Hepatocyte (in vitro differentiated cells): ENCODE results near the gene STX8. TPM values are rescaled to one million over a fixed set of nuclear protein-coding genes. Genes with fewer than 3 reads are reported as not detected.

Source experiments
- DNase-seq: peaks from one replicate; pipeline ENCODE4 v3.0.0-alpha.2; 2016; ENCODE audit warnings: low spot score
- H2AFZ ChIP-seq: fragments of 200-600 bp; sonication (generic); 2 replicates; pipeline ENCODE4 v1.6.0; 2016; ENCODE audit warnings: antibody characterized with exemption, mild to moderate bottlenecking
- H3K27ac ChIP-seq: fragments of 200-600 bp; sonication (generic); 2 replicates; pipeline ENCODE4 v1.5.1; 2016; ENCODE audit warnings: mild to moderate bottlenecking
- H3K27me3 ChIP-seq: fragments of 200-600 bp; sonication (generic); 2 replicates; pipeline ENCODE4 v1.6.1; 2016
- H3K36me3 ChIP-seq: fragments of 200-600 bp; sonication (generic); replicated peaks from 2 replicates; pipeline ENCODE4 v1.5.1; 2016; ENCODE audit warnings: low read depth; ENCODE audit not compliant: insufficient read depth
- H3K4me1 ChIP-seq: fragments of 200-600 bp; sonication (generic); 2 replicates; pipeline ENCODE4 v1.5.1; 2016; ENCODE audit warnings: mild to moderate bottlenecking, moderate library complexity; ENCODE audit not compliant: insufficient read depth
- H3K4me2 ChIP-seq: fragments of 200-600 bp; sonication (generic); 2 replicates; pipeline ENCODE4 v1.6.0; 2016
- H3K4me3 ChIP-seq: fragments of 200-600 bp; sonication (generic); 2 replicates; pipeline ENCODE4 v1.5.1; 2016; ENCODE audit warnings: mild to moderate bottlenecking
- H3K79me2 ChIP-seq: fragments of 200-600 bp; sonication (generic); 2 replicates; pipeline ENCODE4 v1.6.0; 2017; ENCODE audit warnings: mild to moderate bottlenecking
- H3K9me2 ChIP-seq: fragments of 200-600 bp; sonication (generic); replicated peaks from 2 replicates; pipeline ENCODE4 v1.6.0; 2017; ENCODE audit warnings: mild to moderate bottlenecking; ENCODE audit not compliant: insufficient read depth
- H3K9me3 ChIP-seq: fragments of 200-600 bp; sonication (generic); 2 replicates; pipeline ENCODE4 v1.5.1; 2016; ENCODE audit warnings: low read depth, mild to moderate bottlenecking
- H4K20me1 ChIP-seq: fragments of 200-600 bp; sonication (generic); 2 replicates; pipeline ENCODE4 v1.6.0; 2016; ENCODE audit warnings: mild to moderate bottlenecking; ENCODE audit not compliant: insufficient read depth, poor library complexity, severe bottlenecking
- EZH2 ChIP-seq: fragments of 200-600 bp; sonication (generic); IDR thresholded peaks from 2 replicates; pipeline ENCODE4 v1.6.1; 2016; ENCODE audit warnings: antibody characterized with exemption, mild to moderate bottlenecking, borderline replicate concordance
- EZH2phosphoT487 ChIP-seq: fragments of 200-600 bp; sonication (generic); IDR thresholded peaks from one replicate; pipeline ENCODE4 v1.6.1; 2018; ENCODE audit warnings: antibody characterized with exemption, mild to moderate bottlenecking, low read depth, moderate library complexity; ENCODE audit not compliant: unreplicated experiment, severe bottlenecking
- WGBS: methylation state at CpG from one replicate; pipeline ENCODE4 v1.1.6; 2016; ENCODE audit warnings: low lambda C conversion rate; ENCODE audit errors: missing lambda C conversion rate; 5-methylcytosine and 5-hydroxymethylcytosine counted together
- polyA plus RNA-seq: library from polyadenylated mRNA; unstranded; fragments of >200 nt; fragmentation: Nextera tagmentation; extraction: Ambion mirVana; gene quantifications from 2 replicates; pipeline ENCODE4 v1.2.1, GENCODE V29; 2016
- total RNA-seq: library from RNA; depleted of rRNA; stranded (reverse); fragments of >200 nt; gene quantifications from 2 replicates; pipeline ENCODE4 v1.2.3, GENCODE V29; 2014
- TF ChIP-seq, protein P1 (sequence below): fragments of 200-600 bp; sonication (generic); IDR thresholded peaks from 2 replicates; pipeline ENCODE4 v1.5.1; 2016; ENCODE audit warnings: antibody characterized with exemption, mild to moderate bottlenecking; ENCODE audit not compliant: poor library complexity

STX8 gene
- total and polyA plus RNA-seq, 2 experiments from 2014 or later, result 40.6 to 64.7 TPM

DNA sequence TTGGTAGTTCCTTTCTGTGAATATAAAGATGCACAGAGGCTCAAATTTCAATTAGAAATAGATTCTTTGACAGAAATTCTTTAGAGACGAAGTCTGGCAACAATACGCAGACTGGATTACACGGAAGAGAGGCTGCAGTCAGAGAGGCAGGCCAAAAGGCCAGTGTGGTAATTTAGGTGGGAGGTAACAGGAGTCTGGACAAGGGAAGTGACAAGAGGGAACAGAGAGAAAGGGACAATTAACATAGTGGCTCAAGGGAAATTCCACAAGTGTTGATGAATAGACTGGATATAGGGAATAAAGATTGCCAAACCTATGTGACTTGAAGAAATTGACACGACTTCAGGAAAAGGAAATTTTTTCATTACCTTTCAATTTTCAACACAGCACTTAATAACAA lies 54.6 kb downstream of the STX8 start:
- no peaks in the 10 kb centered on the region for H3K79me2 ChIP-seq
- H4K20me1 ChIP-seq, result no peaks in the 10 kb centered on the region
- no peaks in the 10 kb centered on the region for H3K9me3 ChIP-seq
- H2AFZ ChIP-seq, result no peak overlapping the region
- DNase-seq, result no peak
- no peak overlapping the region for H3K4me3 ChIP-seq
- no peak overlapping the region for H3K4me2 ChIP-seq
- WGBS, result 80% methylated on average over 4 of the region's 4 CpGs
- H3K36me3 ChIP-seq, result no peaks in the 10 kb centered on the region
- TF ChIP-seq, protein P1, sequence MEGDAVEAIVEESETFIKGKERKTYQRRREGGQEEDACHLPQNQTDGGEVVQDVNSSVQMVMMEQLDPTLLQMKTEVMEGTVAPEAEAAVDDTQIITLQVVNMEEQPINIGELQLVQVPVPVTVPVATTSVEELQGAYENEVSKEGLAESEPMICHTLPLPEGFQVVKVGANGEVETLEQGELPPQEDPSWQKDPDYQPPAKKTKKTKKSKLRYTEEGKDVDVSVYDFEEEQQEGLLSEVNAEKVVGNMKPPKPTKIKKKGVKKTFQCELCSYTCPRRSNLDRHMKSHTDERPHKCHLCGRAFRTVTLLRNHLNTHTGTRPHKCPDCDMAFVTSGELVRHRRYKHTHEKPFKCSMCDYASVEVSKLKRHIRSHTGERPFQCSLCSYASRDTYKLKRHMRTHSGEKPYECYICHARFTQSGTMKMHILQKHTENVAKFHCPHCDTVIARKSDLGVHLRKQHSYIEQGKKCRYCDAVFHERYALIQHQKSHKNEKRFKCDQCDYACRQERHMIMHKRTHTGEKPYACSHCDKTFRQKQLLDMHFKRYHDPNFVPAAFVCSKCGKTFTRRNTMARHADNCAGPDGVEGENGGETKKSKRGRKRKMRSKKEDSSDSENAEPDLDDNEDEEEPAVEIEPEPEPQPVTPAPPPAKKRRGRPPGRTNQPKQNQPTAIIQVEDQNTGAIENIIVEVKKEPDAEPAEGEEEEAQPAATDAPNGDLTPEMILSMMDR, result no peak
- no peak for TF ChIP-seq EZH2phosphoT487
- no peak for TF ChIP-seq EZH2
- H3K27ac ChIP-seq, result no peak overlapping the region
- no peaks in the 10 kb centered on the region for H3K27me3 ChIP-seq
- H3K4me1 ChIP-seq, result peaks cover 3% of the 10 kb centered on the region
- H3K9me2 ChIP-seq, result no peaks in the 10 kb centered on the region

GRCh38 chr17:9520649-9521048 lies 55.0 kb downstream of the STX8 start:
- Histone ChIP-seq H3K9me3 (no peaks in the 10 kb centered on the region), H2AFZ (no peak overlapping the region), H3K9me2 (no peaks in the 10 kb centered on the region), H3K4me2 (no peak overlapping the region), H3K27ac (no peak overlapping the region), H3K4me1 (peaks cover 3% of the 10 kb centered on the region), H4K20me1 (no peaks in the 10 kb centered on the region), H3K27me3 (no peaks in the 10 kb centered on the region), H3K4me3 (no peak overlapping the region), H3K79me2 (no peaks in the 10 kb centered on the region), H3K36me3 (no peaks in the 10 kb centered on the region)
- TF ChIP-seq EZH2 (no peak), EZH2phosphoT487 (no peak)
- TF ChIP-seq, protein P1, result no peak
- 78% methylated on average over 4 of the region's 4 CpGs for WGBS
- no peak for DNase-seq

DNA sequence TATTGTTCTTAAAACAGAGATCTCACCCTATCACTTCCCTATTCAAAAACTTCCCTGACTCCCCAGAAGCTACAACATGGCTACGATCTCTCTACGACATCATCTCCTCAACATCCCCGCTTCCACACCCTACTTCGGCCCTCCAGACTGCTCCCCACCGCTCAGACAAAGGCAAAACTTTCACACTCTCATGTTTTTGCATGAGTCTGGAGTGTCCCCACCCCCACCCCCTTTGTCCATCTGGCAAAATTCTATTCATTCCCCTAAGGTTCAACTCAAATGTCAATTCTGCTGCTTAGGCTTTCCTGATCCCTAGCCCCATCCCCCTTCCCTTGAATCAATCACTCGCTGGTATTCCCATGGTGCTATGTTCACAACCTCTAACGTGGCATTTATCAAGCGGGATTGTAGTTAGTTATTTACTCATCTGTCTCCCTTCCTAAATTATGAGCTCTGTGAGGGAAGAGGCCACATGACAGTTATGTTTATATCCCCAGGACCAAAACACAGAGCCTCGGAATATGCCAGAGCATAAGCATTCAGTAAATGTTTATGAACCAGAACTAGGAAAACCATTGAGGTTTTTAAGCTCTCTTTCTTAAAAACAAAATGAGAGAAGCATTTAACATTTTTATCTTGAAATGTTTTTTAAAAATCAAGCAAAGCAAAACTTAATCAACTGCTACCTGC lies 55.9 kb downstream of the STX8 start:
- no peaks in the 10 kb centered on the region for H3K27me3 ChIP-seq
- no peak overlapping the region for H3K4me2 ChIP-seq
- H3K36me3 ChIP-seq, result no peaks in the 10 kb centered on the region
- H3K4me3 ChIP-seq, result no peak overlapping the region
- H3K9me2 ChIP-seq, result no peaks in the 10 kb centered on the region
- no peak for DNase-seq
- H3K79me2 ChIP-seq, result no peaks in the 10 kb centered on the region
- TF ChIP-seq, protein P1, result no peak
- 71% methylated on average over 8 of the region's 9 CpGs for WGBS
- no peaks in the 10 kb centered on the region for H4K20me1 ChIP-seq
- H3K4me1 ChIP-seq, result peaks cover 3% of the 10 kb centered on the region
- no peak overlapping the region for H3K27ac ChIP-seq
- no peak overlapping the region for H2AFZ ChIP-seq
- H3K9me3 ChIP-seq, result no peaks in the 10 kb centered on the region

DNA sequence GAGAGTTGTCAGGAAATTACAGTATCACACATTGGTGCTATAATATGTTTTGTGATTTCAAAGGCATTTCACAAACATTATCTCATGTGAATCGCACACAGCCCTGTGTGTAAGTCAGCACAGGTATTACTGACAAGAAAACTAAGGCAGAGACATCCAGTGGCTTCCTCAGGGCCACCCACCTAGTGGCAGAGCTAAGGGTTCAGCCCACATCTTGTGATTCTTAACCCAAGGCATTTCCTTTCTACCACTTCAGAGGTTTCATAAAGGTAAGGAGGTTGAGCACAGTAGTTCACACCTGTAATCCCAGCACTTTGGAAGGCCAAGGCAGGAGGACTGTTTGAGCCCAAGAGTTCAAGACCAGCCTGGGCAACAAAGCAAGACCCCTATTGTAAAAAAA lies 58.2 kb downstream of the STX8 start:
- TF ChIP-seq, protein P1, result no peak
- TF ChIP-seq EZH2phosphoT487, result no peak
- TF ChIP-seq EZH2, result no peak
- 100% methylated on average over 1 of the region's 1 CpG for WGBS
- H3K9me2 ChIP-seq, result no peaks in the 10 kb centered on the region

More for the DNA sequence above, 58.2 kb downstream of the STX8 start:
- H3K4me2 ChIP-seq, result no peak overlapping the region
- DNase-seq, result no peak
- no peak overlapping the region for H2AFZ ChIP-seq
- no peaks in the 10 kb centered on the region for H3K36me3 ChIP-seq
- H3K27ac ChIP-seq, result no peak overlapping the region
- peaks cover 3% of the 10 kb centered on the region for H3K4me1 ChIP-seq
- H4K20me1 ChIP-seq, result no peaks in the 10 kb centered on the region
- no peak overlapping the region for H3K4me3 ChIP-seq
- H3K27me3 ChIP-seq, result no peaks in the 10 kb centered on the region
- H3K79me2 ChIP-seq, result no peaks in the 10 kb centered on the region
- no peaks in the 10 kb centered on the region for H3K9me3 ChIP-seq
